ENCODE data around the gene EEF1E1.

Gene EEF1E1

DNA sequence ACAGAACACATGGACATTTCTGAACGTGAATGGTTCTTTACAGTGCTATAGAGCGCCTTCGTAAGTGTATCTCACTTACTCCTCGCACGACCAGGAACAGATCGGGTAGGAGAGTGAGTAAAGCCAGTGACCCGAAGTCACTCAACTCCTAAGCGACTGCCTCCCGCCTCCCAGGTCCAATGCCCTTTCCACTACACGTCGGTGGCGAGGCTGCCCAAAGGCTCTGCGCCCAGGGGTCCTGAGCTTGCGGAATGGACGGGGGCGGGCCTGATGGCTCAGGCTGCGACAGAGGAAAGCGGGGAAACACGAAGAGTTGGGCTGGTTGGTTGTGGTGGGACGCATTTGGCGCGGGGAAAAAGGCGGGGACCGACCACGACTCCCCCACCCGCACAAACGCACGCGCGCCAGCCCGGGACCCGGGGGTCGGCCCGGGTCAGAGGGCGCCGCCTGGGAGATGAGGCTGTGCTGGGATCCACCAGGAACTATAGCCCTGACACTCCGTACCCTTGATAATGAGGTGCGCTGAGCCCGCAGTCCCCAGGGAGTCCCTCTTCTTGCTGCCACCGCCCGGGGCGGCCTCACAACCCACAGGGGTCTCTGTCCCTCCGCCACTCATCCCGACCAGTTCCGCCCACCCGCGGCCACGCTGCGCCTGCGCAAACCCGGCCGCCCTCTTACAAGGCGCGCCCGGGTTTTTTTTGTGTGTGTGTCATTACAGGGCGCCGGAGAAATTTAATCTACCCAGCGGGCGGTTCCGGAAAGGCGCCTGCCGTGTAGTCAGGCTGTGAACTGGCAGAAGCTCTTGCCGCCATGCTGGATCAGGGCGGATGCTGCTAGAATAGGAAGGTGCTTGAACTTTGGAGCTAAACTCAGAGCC, 38.3 kb downstream of the EEF1E1 start, which contains the start of gene BLOC1S5 (continued):
- TF ChIP-seq ZNF626 (tag by site-specific recombination; IDR thresholded peaks at IDR 0.05) (no peak), ZNF114 (tag by site-specific recombination; IDR thresholded peaks at IDR 0.05) (no peak), ZNF266 (tag by site-specific recombination; IDR thresholded peaks at IDR 0.05; ENCODE audit: low read depth) (no peak), ZNF48 (tag by site-specific recombination; IDR thresholded peaks at IDR 0.05) (no peak), ZNF302 (tag by site-specific recombination; IDR thresholded peaks at IDR 0.05; ENCODE audit: low read depth) (no peak), ZNF211 (tag by site-specific recombination; IDR thresholded peaks at IDR 0.05; ENCODE audit: low read depth) (no peak), ZNF792 (tag by site-specific recombination; IDR thresholded peaks at IDR 0.05) (0 out of 2 replicates have a peak, but pooled peaks have one; percentile 42), ZNF677 (tag by site-specific recombination; IDR thresholded peaks at IDR 0.05) (no peak), HOXD13 (CRISPR knock-in tag; IDR thresholded peaks at IDR 0.05; ENCODE audit: borderline replicate concordance) (no peak), ZNF174 (tag by site-specific recombination; IDR thresholded peaks at IDR 0.05) (no peak), FEZF1 (tag by site-specific recombination; IDR thresholded peaks at IDR 0.05) (peak; percentile 57), EGR2 (tag by site-specific recombination; IDR thresholded peaks at IDR 0.05; ENCODE audit: low read depth) (peak; percentile 89), ZNF274 (IDR thresholded peaks at IDR 0.05; ENCODE audit: low read length) (no peak), ZNF274 (tag by site-specific recombination; IDR thresholded peaks at IDR 0.05; ENCODE audit: borderline replicate concordance) (no peak), ZNF558 (tag by site-specific recombination; IDR thresholded peaks at IDR 0.05) (peak; percentile 65; the same call in 1 of the 2 replicates), MEIS1 (CRISPR knock-in tag; IDR thresholded peaks at IDR 0.05; ENCODE audit: borderline replicate concordance) (no peak), ZNF324 (tag by site-specific recombination; IDR thresholded peaks at IDR 0.05) (peak; percentile 69; the same call in 1 of the 2 replicates), HOXC10 (CRISPR knock-in tag; IDR thresholded peaks at IDR 0.05) (no peak), ZNF221 (tag by site-specific recombination; IDR thresholded peaks at IDR 0.05; ENCODE audit: borderline replicate concordance) (no peak), ZNF292 (tag by site-specific recombination; IDR thresholded peaks at IDR 0.05; ENCODE audit: borderline replicate concordance, low read depth) (no peak), YY1 (tag by site-specific recombination; IDR thresholded peaks at IDR 0.05) (peak; percentile 94), ZNF155 (tag by site-specific recombination; IDR thresholded peaks at IDR 0.05) (no peak), ZNF239 (tag by site-specific recombination; IDR thresholded peaks at IDR 0.05) (no peak), ZSCAN23 (tag by site-specific recombination; IDR thresholded peaks at IDR 0.05) (peak; percentile 44; the same call in 1 of the 2 replicates), ZNF830 (tag by site-specific recombination; IDR thresholded peaks at IDR 0.05; ENCODE audit: low read depth) (no peak), ZNF311 (tag by site-specific recombination; IDR thresholded peaks at IDR 0.05; ENCODE audit: borderline replicate concordance) (no peak), SCRT2 (tag by site-specific recombination; IDR thresholded peaks at IDR 0.05) (no peak), ZSCAN30 (tag by site-specific recombination; IDR thresholded peaks at IDR 0.05) (0 out of 2 replicates have a peak, but pooled peaks have one; percentile 55), ZNF747 (tag by site-specific recombination; IDR thresholded peaks at IDR 0.05) (no peak), ZNF16 (tag by site-specific recombination; IDR thresholded peaks at IDR 0.05; ENCODE audit: low read depth) (no peak), ZNF510 (tag by site-specific recombination; IDR thresholded peaks at IDR 0.05; ENCODE audit: insufficient replicate concordance) (no peak)
- TF ChIP-seq, protein P1, sequence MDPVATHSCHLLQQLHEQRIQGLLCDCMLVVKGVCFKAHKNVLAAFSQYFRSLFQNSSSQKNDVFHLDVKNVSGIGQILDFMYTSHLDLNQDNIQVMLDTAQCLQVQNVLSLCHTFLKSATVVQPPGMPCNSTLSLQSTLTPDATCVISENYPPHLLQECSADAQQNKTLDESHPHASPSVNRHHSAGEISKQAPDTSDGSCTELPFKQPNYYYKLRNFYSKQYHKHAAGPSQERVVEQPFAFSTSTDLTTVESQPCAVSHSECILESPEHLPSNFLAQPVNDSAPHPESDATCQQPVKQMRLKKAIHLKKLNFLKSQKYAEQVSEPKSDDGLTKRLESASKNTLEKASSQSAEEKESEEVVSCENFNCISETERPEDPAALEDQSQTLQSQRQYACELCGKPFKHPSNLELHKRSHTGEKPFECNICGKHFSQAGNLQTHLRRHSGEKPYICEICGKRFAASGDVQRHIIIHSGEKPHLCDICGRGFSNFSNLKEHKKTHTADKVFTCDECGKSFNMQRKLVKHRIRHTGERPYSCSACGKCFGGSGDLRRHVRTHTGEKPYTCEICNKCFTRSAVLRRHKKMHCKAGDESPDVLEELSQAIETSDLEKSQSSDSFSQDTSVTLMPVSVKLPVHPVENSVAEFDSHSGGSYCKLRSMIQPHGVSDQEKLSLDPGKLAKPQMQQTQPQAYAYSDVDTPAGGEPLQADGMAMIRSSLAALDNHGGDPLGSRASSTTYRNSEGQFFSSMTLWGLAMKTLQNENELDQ (tag by site-specific recombination; IDR thresholded peaks at IDR 0.05; ENCODE audit: low read depth) = no peak
- TF ChIP-seq, protein P2, sequence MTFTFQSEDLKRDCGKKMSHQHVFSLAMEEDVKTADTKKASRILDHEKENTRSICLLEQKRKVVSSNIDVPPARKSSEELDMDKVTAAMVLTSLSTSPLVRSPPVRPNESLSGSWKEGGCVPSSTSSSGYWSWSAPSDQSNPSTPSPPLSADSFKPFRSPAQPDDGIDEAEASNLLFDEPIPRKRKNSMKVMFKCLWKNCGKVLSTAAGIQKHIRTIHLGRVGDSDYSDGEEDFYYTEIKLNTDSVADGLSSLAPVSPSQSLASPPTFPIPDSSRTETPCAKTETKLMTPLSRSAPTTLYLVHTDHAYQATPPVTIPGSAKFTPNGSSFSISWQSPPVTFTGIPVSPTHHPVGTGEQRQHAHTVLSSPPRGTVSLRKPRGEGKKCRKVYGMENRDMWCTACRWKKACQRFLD (tag by site-specific recombination; IDR thresholded peaks at IDR 0.05) = no peak
- TF ChIP-seq, protein P3, sequence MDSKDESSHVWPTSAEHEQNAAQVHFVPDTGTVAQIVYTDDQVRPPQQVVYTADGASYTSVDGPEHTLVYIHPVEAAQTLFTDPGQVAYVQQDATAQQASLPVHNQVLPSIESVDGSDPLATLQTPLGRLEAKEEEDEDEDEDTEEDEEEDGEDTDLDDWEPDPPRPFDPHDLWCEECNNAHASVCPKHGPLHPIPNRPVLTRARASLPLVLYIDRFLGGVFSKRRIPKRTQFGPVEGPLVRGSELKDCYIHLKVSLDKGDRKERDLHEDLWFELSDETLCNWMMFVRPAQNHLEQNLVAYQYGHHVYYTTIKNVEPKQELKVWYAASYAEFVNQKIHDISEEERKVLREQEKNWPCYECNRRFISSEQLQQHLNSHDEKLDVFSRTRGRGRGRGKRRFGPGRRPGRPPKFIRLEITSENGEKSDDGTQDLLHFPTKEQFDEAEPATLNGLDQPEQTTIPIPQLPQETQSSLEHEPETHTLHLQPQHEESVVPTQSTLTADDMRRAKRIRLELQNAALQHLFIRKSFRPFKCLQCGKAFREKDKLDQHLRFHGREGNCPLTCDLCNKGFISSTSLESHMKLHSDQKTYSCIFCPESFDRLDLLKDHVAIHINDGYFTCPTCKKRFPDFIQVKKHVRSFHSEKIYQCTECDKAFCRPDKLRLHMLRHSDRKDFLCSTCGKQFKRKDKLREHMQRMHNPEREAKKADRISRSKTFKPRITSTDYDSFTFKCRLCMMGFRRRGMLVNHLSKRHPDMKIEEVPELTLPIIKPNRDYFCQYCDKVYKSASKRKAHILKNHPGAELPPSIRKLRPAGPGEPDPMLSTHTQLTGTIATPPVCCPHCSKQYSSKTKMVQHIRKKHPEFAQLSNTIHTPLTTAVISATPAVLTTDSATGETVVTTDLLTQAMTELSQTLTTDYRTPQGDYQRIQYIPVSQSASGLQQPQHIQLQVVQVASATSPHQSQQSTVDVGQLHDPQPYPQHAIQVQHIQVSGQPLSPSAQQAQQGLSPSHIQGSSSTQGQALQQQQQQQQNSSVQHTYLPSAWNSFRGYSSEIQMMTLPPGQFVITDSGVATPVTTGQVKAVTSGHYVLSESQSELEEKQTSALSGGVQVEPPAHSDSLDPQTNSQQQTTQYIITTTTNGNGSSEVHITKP (tag by site-specific recombination; IDR thresholded peaks at IDR 0.05) = peak; percentile 46; the same call in 1 of the 2 replicates
